H1 (cell line): ENCODE data around the gene NPTX1.

Source experiments
- CTCF ChIP-seq, 3 experiments: IDR thresholded peaks; 1 replicate in 2 of 3; 2 replicates in 1 of 3; pipeline versions ENCODE4 v1.5.1 to v1.6.1; 2011; ENCODE audit warnings: low read length in 3 of 3, mild to moderate bottlenecking in 3 of 3, inconsistent platforms in 2 of 3, low read depth in 1 of 3, moderate library complexity in 1 of 3; ENCODE audit not compliant: insufficient read depth in 1 of 3; ENCODE audit errors: control extremely low read depth in 1 of 3
- EZH2 ChIP-seq: fragments of 200-600 bp; sonication (generic); IDR thresholded peaks from 2 replicates; pipeline ENCODE4 v1.7.1; 2012; ENCODE audit warnings: low read depth, mild to moderate bottlenecking, moderate library complexity, low read length, inconsistent platforms; ENCODE audit not compliant: severe bottlenecking
- KDM5A ChIP-seq: fragments of 200-600 bp; IDR thresholded peaks from 2 replicates; pipeline ENCODE4 v1.7.1; 2012; ENCODE audit warnings: mild to moderate bottlenecking, low read length, inconsistent platforms, mixed read lengths
- POLR2A ChIP-seq, 2 experiments: IDR thresholded peaks; 1 replicate in 1 of 2; 2 replicates in 1 of 2; pipeline ENCODE4 v1.6.1; 2011; ENCODE audit warnings: low read depth in 2 of 2, low read length in 2 of 2, mild to moderate bottlenecking in 2 of 2; ENCODE audit errors: control extremely low read depth in 1 of 2
- SP1 ChIP-seq: IDR thresholded peaks from 2 replicates; pipeline ENCODE4 v1.6.1; 2011; ENCODE audit warnings: low read depth, low read length

GRCh38 chr17:80497726-80498241 is 21.4 kb upstream of the NPTX1 start:
- TF ChIP-seq POLR2A (IDR thresholded peaks at IDR 0.05; ENCODE audit: control extremely low read depth in 1 of 2, low read depth in 2 of 2, low read length in 2 of 2) (no peak), EZH2 (no peak), CTCF (IDR thresholded peaks at IDR 0.05; ENCODE audit: control extremely low read depth in 1 of 3, insufficient read depth in 1 of 3, low read depth in 1 of 3, low read length in 3 of 3) (no peak), SP1 (no peak), KDM5A (no peak)
